Cardiac fibroblast (primary cell): ENCODE results near the gene ZNF275.
"Not testable (repeated sequence)": the region's sequence is repeated elsewhere in the genome, so short reads cannot be mapped to it uniquely, and the experiment has no call there.

Experiments
- DNase-seq, 2 donors: peaks; one replicate each; pipeline versions ENCODE4 v3.0.0 to v3.0.0-alpha.2; 2010; ENCODE audit warnings: low read depth in 2 of 2
- H3K4me3 ChIP-seq, 2 donors: replicated peaks in 1 of 2; 1 replicate in 1 of 2; 2 replicates in 1 of 2; pipeline ENCODE4 v1.5.1; 2011; ENCODE audit warnings: low read depth in 2 of 2, low read length in 2 of 2, mild to moderate bottlenecking in 2 of 2, moderate library complexity in 1 of 2
- CTCF ChIP-seq: IDR thresholded peaks from one replicate; pipeline ENCODE4 v1.5.1; 2011; ENCODE audit warnings: low read depth, mild to moderate bottlenecking, low read length, inconsistent platforms

The ZNF275 gene

DNA sequence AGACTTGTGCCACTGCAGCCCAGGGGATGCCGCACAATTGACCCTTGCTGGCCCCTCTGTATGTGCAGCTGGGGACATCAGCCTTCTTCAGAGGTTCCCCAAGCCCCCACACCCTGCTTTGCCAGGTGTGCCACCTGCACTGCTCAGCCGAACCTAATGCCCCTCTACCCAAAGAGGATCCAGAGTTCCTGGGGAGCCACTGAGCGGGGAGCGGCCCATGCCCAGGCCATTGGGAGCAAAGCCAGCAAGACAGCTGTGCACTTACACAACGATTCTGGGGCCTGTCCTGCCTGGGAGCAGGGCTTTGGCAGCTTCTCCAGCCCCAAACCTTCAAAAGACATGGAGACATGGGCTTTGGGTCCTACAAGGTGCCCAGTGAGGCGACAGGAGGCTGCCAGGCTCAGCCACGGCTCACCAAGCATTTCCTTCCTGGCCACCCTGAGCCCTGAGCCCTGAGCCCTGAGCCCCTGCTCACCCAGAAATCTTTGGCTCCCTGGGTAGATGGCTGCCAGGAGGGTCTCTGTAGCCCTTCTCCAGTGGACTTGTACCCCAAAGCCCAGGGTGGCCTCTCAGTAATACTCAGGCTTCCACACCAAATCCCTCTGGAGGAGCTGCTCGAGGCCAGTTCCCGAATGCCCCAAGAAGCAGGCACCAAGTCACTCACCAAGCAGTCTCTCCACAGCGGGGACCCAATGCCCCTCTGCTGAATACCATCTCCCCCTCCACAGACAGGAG, 54.2 kb downstream of the ZNF275 start:
- H3K4me3 ChIP-seq: no peak overlapping the region
- no peak for TF ChIP-seq CTCF
- DNase-seq: no peak

GRCh38 chrX:153388722-153389459, 54.9 kb downstream of the ZNF275 start:
- no peak for TF ChIP-seq CTCF
- DNase-seq: no peak
- H3K4me3 ChIP-seq: no peak overlapping the region

- not testable (repeated sequence) for H3K4me3 ChIP-seq
Observed at GRCh38 chrX:153389460-153389768, 55.5 kb downstream of the ZNF275 start.

DNA sequence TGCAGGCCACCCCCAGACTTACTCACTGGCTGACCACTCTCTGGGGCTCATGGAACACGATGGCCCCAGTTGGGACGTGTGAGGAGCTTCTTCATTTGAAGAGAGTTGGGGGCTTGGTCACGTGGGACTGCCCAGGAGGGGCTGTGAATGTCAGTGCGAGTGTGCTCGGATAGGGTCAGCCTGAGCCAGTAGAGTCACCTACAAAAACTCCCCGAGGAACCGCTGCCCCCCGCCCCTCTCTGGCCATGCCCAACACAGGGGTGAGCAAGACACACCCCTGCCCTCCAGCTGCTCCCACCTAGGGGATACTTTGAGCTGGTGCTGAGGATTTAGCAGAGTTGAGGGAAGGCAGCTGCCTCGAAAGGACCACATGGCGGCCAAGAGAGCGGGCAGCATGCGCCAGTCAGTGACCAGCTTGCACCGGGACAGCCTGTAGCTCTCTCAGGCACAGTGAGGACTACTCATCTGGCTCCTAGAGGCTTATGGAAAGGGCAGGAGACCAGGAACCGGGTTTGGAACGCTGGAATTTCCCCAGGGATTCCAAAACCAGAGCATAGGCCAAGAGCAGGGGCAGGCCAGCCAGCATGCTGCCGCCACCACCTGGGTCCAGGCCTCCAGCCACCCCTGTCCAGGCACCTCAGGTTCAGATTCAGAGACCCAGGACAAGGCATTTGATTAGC, 58.8 kb downstream of the ZNF275 start:
- DNase-seq: no peak
- no peak overlapping the region for H3K4me3 ChIP-seq
- no peak for TF ChIP-seq CTCF

More at GRCh38 chrX:153389460-153389768, 55.5 kb downstream of the ZNF275 start:
- not testable (repeated sequence) for DNase-seq

- TF ChIP-seq CTCF: no peak
- DNase-seq: no peak
- H3K4me3 ChIP-seq: no peak overlapping the region
Observed at GRCh38 chrX:153394612-153395011, 60.7 kb downstream of the ZNF275 start.

DNA sequence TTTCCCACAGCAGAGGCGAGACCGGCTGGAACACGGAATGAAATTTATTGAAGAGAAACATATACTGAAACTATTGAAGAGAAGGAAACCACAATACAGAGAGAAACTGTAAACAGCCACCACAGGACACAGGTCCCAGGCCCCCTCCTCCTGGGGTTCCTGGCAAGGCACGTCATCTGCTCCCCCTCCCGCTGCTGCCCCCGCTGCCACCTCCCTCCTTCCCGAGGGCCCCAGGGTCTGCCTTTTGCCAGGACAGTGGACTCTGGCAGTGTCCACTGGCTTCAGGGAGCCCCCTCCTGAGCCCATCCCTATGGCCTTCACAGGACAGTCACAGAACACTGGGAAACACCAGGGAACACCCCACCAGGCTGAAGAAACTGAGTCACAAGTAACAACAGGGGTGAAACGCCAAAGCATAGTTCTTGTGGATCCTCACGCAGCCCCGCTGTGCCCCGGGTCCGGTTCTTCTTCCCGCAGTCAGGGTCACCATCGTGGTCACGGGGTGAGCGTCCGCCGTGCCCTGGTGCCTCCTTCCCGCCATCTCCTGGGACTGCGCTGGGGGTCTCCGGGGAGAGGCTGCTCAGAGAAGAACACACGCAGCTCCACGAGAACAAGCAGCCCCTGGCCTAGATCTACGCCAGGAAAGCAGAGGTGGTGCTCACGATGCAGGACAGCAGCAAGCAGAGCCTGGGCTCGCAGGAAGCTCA, 61.8 kb downstream of the ZNF275 start:
- DNase-seq: no peak
- no peak overlapping the region for H3K4me3 ChIP-seq
- TF ChIP-seq CTCF: no peak
